ENCODE measurements around the gene HNRNPF.

DNA sequence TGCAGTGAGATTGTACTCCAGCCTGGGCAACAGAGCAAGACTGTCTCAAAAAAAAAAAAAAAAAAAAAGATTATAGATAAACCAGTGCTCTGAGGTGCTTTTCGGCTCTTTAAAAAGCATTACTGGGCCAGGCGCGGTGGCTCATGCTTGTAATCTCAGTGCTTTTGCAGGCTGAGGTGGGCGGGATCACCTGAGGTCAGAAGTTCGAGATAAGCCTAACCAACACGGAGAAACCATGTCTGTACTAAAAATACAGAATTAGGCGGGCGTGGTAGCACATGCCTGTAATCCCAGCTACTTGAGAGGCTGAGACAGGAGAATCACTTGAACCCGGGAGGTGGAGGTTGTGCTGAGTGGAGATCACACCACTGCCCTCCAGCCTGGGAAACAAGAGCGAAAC is 6.6 kb upstream of the HNRNPF start:
- TF ChIP-seq, protein P1, sequence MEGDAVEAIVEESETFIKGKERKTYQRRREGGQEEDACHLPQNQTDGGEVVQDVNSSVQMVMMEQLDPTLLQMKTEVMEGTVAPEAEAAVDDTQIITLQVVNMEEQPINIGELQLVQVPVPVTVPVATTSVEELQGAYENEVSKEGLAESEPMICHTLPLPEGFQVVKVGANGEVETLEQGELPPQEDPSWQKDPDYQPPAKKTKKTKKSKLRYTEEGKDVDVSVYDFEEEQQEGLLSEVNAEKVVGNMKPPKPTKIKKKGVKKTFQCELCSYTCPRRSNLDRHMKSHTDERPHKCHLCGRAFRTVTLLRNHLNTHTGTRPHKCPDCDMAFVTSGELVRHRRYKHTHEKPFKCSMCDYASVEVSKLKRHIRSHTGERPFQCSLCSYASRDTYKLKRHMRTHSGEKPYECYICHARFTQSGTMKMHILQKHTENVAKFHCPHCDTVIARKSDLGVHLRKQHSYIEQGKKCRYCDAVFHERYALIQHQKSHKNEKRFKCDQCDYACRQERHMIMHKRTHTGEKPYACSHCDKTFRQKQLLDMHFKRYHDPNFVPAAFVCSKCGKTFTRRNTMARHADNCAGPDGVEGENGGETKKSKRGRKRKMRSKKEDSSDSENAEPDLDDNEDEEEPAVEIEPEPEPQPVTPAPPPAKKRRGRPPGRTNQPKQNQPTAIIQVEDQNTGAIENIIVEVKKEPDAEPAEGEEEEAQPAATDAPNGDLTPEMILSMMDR (IDR thresholded peaks at IDR 0.05): no peak
- no peak for TF ChIP-seq POLR2A (IDR thresholded peaks at IDR 0.05)
- TF ChIP-seq POLR2AphosphoS5 (IDR thresholded peaks at IDR 0.05; ENCODE audit: insufficient read depth in 1 of 2, low read depth in 1 of 2): no peak

Measured in vagina (tissue), 2 donors.